PC-3 (cell line): Measurements from ENCODE around the gene MBIP. TPM values are rescaled to one million over a fixed set of nuclear protein-coding genes. Genes with fewer than 3 reads are reported as not detected.

Source experiments
- ATAC-seq: fragments of 200-7000 bp; cut with Tn5 transposase; 2 replicates; pipeline ENCODE4 v1.9.1; 2020; ENCODE audit warnings: mild to moderate bottlenecking, moderate library complexity
- BruUV-seq: library from RNA; stranded (reverse); fragments of 400-500 nt; replicated peaks from 2 replicates; lab custom pipeline; 2021; lab: Mats Ljungman, UMichigan
- CTCF ChIA-PET: fragments of 300-600 bp; sonication (Branson Sonifier 250); formaldehyde crosslinking; loops from one replicate; lab custom pipeline; 2022; ENCODE audit warnings: antibody characterized with exemption; lab: Charles Lee
- POLR2A ChIA-PET: fragments of 300-600 bp; sonication (Branson Sonifier 250); formaldehyde crosslinking; loops from one replicate; lab custom pipeline; 2022; ENCODE audit warnings: antibody characterized with exemption; ENCODE audit not compliant: unreplicated experiment; lab: Charles Lee
- DNase-seq: peaks from one replicate; pipeline ENCODE4 v3.0.0-alpha.2; 2015
- H2AFZ ChIP-seq: fragments of 300-600 bp; sonication (generic); 2 replicates; pipeline ENCODE4 v1.6.0; 2016; ENCODE audit warnings: antibody characterized with exemption, low read length
- H3F3A ChIP-seq: fragments of 300-600 bp; sonication (generic); one replicate; pipeline ENCODE4 v1.6.0; 2017; ENCODE audit warnings: antibody characterized with exemption, low read length, control low read depth, mild to moderate bottlenecking; ENCODE audit not compliant: unreplicated experiment
- H3K27ac ChIP-seq: fragments of 300-600 bp; sonication (generic); 2 replicates; pipeline ENCODE4 v1.5.1; 2016; ENCODE audit warnings: mild to moderate bottlenecking, low read length
- H3K27me3 ChIP-seq: fragments of 300-600 bp; sonication (generic); 2 replicates; pipeline ENCODE4 v1.6.1; 2016; ENCODE audit warnings: low read length, mixed read lengths
- H3K36me3 ChIP-seq: fragments of 300-600 bp; sonication (generic); 2 replicates; pipeline ENCODE4 v1.6.1; 2016; ENCODE audit warnings: low read depth, mixed run types, low read length, mixed read lengths
- H3K4me1 ChIP-seq: fragments of 300-600 bp; sonication (generic); 2 replicates; pipeline ENCODE4 v1.5.1; 2016; ENCODE audit warnings: low read length; ENCODE audit not compliant: insufficient read depth
- H3K4me2 ChIP-seq: fragments of 300-600 bp; sonication (generic); 2 replicates; pipeline ENCODE4 v1.6.0; 2016; ENCODE audit warnings: low read length
- H3K4me3 ChIP-seq: fragments of 300-600 bp; sonication (generic); 2 replicates; pipeline ENCODE4 v1.5.1; 2016; ENCODE audit warnings: mild to moderate bottlenecking, low read length, mixed read lengths
- H3K79me2 ChIP-seq: fragments of 300-600 bp; sonication (generic); 2 replicates; pipeline ENCODE4 v1.6.1; 2017; ENCODE audit warnings: low read length, mixed read lengths
- H3K9ac ChIP-seq: fragments of 300-600 bp; sonication (generic); 2 replicates; pipeline ENCODE4 v1.6.0; 2016; ENCODE audit warnings: mild to moderate bottlenecking, low read length
- H3K9me2 ChIP-seq: fragments of 300-600 bp; sonication (generic); replicated peaks from 2 replicates; pipeline ENCODE4 v1.6.1; 2016; ENCODE audit warnings: mixed run types, low read length, mixed read lengths
- H3K9me3 ChIP-seq: fragments of 300-600 bp; sonication (generic); 2 replicates; pipeline ENCODE4 v1.6.1; 2016; ENCODE audit warnings: low read length, mixed read lengths
- H4K20me1 ChIP-seq: fragments of 300-600 bp; sonication (generic); 2 replicates; pipeline ENCODE4 v1.6.1; 2016; ENCODE audit warnings: low read length, mixed read lengths
- EZH2 ChIP-seq: fragments of 300-600 bp; sonication (generic); IDR thresholded peaks from one replicate; pipeline ENCODE4 v1.6.1; 2017; ENCODE audit warnings: antibody characterized with exemption, mild to moderate bottlenecking, low read length; ENCODE audit not compliant: unreplicated experiment
- EZH2phosphoT487 ChIP-seq: fragments of 300-600 bp; sonication (generic); IDR thresholded peaks from 2 replicates; pipeline ENCODE4 v1.6.1; 2018; ENCODE audit warnings: mild to moderate bottlenecking, antibody characterized with exemption, low read length, borderline replicate concordance
- intact Hi-C: fragments of 100-400 bp; cut with micrococcal nuclease; formaldehyde crosslinking; loops from 2 replicates; pipeline ENCODE4 v1.9.0; 2023
- total RNA-seq: library from RNA; depleted of rRNA; stranded (reverse); fragments of >200 nt; gene quantifications from 2 replicates; pipeline ENCODE4 v1.2.3, GENCODE V29; 2014
- TF ChIP-seq, protein P1 (sequence below): fragments of 300-600 bp; sonication (generic); conservative IDR thresholded peaks from 2 replicates; pipeline ENCODE4 v1.5.1; 2017; ENCODE audit warnings: antibody characterized with exemption, low read depth, mild to moderate bottlenecking, low read length

Gene MBIP
- total RNA-seq, 1 experiment from 2014 or later = 8.5 TPM

GRCh38 chr14:36319899-36320199 lies 588 bp downstream of the MBIP start:
- peak overlapping the region; percentile 88 for H3K4me2 ChIP-seq
- peaks cover 51% of the 10 kb centered on the region for H3K79me2 ChIP-seq
- intact Hi-C loops = loop anchor here (1.0 to 5.0 kb wide), 3 partner anchors 105 to 342 kb away; partner anchors contain the start of gene PAX9
- no peaks in the 10 kb centered on the region for H3K9me3 ChIP-seq
- peaks cover 31% of the 10 kb centered on the region for H3K4me1 ChIP-seq
- H3F3A ChIP-seq = peaks cover 4% of the 10 kb centered on the region
- peaks cover 42% of the 10 kb centered on the region for H4K20me1 ChIP-seq
- H3K27me3 ChIP-seq = peaks cover 32% of the 10 kb centered on the region; the same call in 1 of the 2 replicates
- ChIA-PET CTCF (interaction anchor here (0.6 kb wide), 1 partner anchor 250 kb away, joined by 3 read pairs; no protein-coding TSS in a partner anchor), POLR2A (no interaction called here)
- TF ChIP-seq EZH2phosphoT487 (no peak), EZH2 (no peak)
- TF ChIP-seq, protein P1, sequence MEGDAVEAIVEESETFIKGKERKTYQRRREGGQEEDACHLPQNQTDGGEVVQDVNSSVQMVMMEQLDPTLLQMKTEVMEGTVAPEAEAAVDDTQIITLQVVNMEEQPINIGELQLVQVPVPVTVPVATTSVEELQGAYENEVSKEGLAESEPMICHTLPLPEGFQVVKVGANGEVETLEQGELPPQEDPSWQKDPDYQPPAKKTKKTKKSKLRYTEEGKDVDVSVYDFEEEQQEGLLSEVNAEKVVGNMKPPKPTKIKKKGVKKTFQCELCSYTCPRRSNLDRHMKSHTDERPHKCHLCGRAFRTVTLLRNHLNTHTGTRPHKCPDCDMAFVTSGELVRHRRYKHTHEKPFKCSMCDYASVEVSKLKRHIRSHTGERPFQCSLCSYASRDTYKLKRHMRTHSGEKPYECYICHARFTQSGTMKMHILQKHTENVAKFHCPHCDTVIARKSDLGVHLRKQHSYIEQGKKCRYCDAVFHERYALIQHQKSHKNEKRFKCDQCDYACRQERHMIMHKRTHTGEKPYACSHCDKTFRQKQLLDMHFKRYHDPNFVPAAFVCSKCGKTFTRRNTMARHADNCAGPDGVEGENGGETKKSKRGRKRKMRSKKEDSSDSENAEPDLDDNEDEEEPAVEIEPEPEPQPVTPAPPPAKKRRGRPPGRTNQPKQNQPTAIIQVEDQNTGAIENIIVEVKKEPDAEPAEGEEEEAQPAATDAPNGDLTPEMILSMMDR = no peak
- H3K9me2 ChIP-seq = no peaks in the 10 kb centered on the region; the same call in 1 of the 2 replicates
- DNase-seq (no peak), ATAC-seq (no peak)
- peak overlapping the region; percentile 87 for H3K9ac ChIP-seq
- BruUV-seq = no TSS peak
- peak overlapping the region; percentile 98 for H2AFZ ChIP-seq
- H3K36me3 ChIP-seq = no peaks in the 10 kb centered on the region
- H3K27ac ChIP-seq = peak overlapping the region; percentile 39
- peak overlapping the region; percentile 95 for H3K4me3 ChIP-seq

- no peaks in the 10 kb centered on the region for H3K9me3 ChIP-seq
- H2AFZ ChIP-seq = no peak overlapping the region
- H3K36me3 ChIP-seq = peaks cover 12% of the 10 kb centered on the region; the same call in 1 of the 2 replicates
- DNase-seq (peak; percentile 82), ATAC-seq (peak; percentile 64)
- H3K4me3 ChIP-seq = peak overlapping the region; percentile 95; the same call in 1 of the 2 replicates
- POLR2A ChIA-PET = no interaction called here
- H3F3A ChIP-seq = peaks cover 4% of the 10 kb centered on the region
- peaks cover 55% of the 10 kb centered on the region for H3K79me2 ChIP-seq
- peak overlapping the region; percentile 88 for H3K4me2 ChIP-seq
- H3K9ac ChIP-seq = no peak overlapping the region
- peaks cover 10% of the 10 kb centered on the region; the same call in 1 of the 2 replicates for H3K27me3 ChIP-seq
- CTCF ChIA-PET = no interaction called here
- peaks cover 31% of the 10 kb centered on the region for H3K4me1 ChIP-seq
- H3K9me2 ChIP-seq = no peaks in the 10 kb centered on the region; the same call in 1 of the 2 replicates
- H4K20me1 ChIP-seq = peaks cover 42% of the 10 kb centered on the region
- TF ChIP-seq EZH2phosphoT487 (no peak), EZH2 (no peak)
- peak overlapping the region; percentile 27; the same call in 1 of the 2 replicates for H3K27ac ChIP-seq
- BruUV-seq = no TSS peak
- intact Hi-C loops = loop anchor here (1.0 to 5.0 kb wide), 5 partner anchors 17 to 345 kb away; partner anchors contain the start of gene PAX9
These were observed 2.8 kb downstream of the MBIP start for GRCh38 chr14:36317650-36318049.

DNA sequence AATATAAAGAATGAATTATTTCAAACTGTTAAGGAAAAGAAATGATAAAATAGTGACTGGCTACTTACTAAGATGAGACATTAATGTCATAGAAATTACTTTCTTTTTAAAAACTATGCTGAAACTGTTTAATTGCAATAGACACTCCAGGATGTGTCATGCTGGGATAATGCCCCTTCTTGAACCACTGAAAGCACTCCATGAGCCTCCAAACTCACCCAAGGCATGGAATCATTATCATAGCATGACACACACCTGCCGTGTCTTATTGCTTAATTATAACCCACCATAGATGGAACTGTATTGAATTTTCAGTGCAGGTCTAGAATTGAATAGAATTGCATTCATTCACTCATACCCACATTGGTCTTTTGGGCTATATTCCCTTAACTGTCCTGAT lies 4.3 kb downstream of the MBIP start:
- no peaks in the 10 kb centered on the region for H3K9me3 ChIP-seq
- H3K36me3 ChIP-seq = peaks cover 18% of the 10 kb centered on the region
- no TSS peak for BruUV-seq
- H3F3A ChIP-seq = peaks cover 4% of the 10 kb centered on the region
- no peak for ATAC-seq
- no peak for DNase-seq
- peaks cover 42% of the 10 kb centered on the region for H4K20me1 ChIP-seq
- ChIA-PET POLR2A (no interaction called here), CTCF (no interaction called here)
- H3K9me2 ChIP-seq = no peaks in the 10 kb centered on the region
- no peaks in the 10 kb centered on the region for H3K27me3 ChIP-seq
- no peak overlapping the region for H3K4me2 ChIP-seq
- TF ChIP-seq, protein P1 = no peak
- TF ChIP-seq EZH2 = no peak
- no peak for TF ChIP-seq EZH2phosphoT487
- H3K27ac ChIP-seq = no peak overlapping the region
- H3K4me1 ChIP-seq = peaks cover 31% of the 10 kb centered on the region
- intact Hi-C loops = loop anchor here (2.0 to 5.0 kb wide), 2 partner anchors 15 to 346 kb away; partner anchors contain the start of gene PAX9
- H3K4me3 ChIP-seq = no peak overlapping the region
- H3K79me2 ChIP-seq = peaks cover 55% of the 10 kb centered on the region
- no peak overlapping the region for H2AFZ ChIP-seq
- H3K9ac ChIP-seq = no peak overlapping the region
